NCI-H1694 treated with DMSO at 0.1 percent for 48 hours (cell line): ENCODE measurements around the gene PRKCA.

Source experiments
- DNase-seq: peaks from one replicate; lab custom pipeline; 2025; lab: John Stamatoyannopoulos, UW

The PRKCA gene

DNA sequence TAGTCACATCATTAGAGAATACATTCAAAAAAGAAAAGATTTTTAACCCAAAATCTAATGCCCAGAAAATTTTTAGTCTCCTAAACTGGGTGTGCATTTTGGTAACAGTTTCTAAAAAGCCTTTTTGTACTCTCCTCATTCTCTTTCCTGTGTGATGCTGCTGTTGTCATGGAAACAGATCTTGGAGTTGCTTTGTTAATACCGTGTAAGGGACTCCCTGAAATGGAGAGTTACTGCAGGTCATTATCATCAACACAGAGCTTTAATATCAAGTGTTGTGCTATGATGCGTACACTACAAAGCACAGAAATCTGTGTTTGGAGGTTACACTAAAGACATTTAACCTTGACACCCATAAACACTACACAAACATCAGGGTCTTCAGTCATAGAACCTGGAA, 216.3 kb downstream of the PRKCA start:
- no peak for DNase-seq

DNA sequence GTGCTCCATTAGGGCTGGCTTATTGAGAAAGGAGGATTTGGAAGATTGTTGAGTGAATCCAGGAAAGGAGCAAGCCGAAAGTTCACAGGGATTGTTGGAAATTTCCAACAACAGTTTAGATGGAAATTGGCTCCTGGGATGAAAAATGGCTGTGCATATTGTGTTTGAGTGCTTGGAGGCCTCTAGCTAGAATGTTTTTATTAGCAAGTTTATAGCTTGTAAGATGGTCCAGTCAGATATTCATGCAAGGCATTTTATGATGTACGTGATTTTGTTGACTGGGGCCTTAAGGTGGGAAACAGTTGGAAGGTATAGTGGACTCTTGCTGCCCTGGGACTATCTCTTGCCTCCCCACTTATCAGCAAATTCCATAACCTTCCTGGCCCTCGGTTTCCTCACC, 216.7 kb downstream of the PRKCA start:
- DNase-seq, result no peak

DNA sequence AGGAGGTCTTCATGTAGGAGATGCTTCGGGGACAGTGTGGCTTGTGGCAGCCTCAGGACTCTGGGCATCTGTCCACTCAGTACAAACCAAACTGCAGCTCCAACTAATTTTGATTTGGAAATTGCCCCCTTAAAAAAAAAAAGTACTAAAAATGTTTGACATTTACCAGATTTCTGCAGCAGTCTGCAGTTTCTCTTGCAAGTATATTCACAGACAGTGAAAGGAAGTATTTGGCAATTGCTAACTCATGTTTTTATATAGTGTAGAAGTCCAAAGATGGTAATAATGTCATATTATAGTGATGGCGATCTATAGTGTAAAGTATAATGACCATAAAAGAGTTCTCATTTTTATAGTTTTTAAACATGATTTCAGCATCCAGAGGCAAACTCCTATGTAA, 218.6 kb downstream of the PRKCA start:
- no peak for DNase-seq

DNA sequence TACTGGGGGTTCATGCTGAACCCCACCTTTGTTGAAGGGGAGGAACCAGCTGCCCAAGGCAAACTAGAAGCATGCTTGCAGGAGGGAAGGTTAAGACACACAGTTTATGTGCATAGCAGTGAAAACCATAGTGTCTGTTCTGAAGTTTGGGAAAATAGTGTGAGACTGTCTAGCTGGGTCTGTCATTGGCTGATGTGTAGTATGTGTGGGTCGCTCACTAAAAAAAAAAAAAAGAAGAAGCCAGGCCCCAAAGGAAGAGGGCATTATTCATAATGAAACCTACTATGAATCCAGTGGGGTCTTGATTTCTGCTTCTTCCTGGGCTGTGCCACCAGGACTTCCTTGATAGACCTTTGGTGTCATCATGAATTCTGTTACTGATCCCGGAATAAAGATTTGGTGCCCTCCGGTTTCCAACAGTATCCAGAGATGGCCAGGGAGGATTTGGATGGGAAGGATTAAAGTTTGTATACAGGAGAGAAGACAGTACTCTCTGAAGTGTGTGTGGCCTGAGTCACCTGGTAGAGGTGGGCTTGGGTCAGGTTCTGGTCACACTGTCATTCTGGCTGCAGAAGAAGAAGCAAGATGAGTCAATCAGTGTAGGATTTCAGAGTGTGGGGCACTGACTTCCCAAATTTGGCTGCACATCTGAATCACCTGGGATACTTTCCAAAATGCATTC, 220.3 kb downstream of the PRKCA start:
- DNase-seq, result no peak

DNA sequence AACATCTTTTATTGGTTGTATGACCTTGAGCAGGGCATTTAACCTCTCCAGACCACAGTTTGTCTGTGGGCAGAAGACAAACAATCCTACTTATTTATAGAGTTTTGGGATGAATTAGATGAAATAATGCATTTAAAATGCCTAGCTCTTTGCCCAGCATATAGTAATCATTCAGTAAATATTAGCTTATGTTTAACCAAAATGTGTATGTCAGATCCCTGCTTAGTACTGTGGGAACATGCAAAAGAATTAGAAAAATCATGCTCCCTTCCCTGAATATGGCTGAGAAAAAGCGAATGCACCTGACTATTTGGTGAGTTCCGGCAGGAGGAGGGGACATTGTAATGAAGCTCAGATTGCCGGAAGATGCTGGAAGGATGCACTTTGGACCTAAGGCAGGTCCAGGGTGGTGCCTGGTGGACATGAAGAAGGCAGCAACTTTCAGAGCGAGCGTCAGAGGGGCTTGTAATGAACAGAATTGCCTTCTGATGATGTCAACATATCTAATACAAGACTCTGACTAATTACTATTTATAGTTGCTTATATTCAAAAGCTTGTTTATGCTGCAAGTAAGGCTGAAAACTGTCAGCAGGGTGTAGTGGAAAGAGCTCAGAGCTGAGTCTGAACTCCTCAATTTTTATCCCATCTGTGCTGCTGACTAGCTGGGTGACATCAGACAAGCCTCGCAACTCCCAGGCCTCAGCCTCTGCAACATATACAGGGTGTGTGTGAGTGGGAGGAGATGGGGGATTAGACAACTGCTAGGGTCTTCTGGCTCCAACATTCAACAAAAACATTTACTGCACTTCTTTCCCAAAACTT, 221.2 kb downstream of the PRKCA start:
- DNase-seq, result no peak

DNA sequence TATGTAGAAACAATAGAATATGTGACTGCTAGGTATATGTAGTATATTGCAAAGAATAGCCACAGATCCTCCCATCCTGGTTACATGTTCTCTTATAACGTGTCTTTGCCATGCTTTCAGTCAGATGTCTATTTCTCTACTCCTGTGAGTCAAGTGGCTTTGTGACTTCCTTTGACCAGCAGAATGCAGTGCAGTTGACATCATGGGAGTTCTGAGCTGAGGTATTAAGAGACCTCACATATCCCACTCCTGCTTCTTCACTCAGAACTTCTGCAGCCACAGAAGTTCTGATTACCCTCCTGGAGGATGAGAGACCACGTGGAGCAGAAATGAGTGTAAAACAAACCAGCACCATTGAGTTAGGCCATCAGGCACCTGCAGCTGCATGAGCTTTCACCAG, 222.5 kb downstream of the PRKCA start:
- DNase-seq, result no peak

DNA sequence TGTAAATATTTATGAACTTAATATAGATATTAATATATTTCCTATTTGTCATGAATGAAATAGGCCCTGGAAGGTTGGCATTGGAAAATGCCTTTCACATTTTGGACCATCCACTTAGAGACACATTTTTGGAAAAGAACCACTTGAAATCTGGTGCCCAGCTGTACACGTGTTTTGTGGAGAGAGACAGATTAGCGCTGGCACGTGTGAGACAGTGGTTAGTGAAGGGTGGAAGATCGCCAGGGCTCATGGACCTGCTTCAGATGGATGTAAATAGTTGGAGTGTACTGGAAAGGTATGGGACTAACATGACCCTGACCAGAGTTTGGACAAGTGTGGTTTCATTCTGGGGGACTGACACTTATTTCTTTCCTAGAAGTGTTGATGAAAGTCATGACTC, 222.9 kb downstream of the PRKCA start:
- no peak for DNase-seq

DNA sequence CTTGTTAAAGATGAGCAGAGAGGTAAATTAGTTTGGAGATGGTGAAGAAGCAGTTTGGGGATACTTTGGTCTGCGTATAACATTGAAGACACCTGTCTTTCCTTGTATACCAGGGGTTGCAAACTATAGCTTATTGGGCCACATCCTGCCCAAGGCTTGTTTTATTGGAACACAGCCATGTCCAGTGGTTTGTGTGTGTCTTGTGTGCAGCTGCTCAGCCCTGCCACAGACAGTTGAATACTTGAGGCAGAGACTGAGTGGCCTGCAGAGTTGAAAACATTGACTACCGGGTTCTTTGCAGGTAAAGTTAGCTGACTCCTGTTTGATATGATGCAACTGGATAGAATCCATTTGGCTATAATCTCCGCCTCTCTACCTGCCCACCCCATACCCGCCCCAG, 224.4 kb downstream of the PRKCA start:
- DNase-seq, result no peak

DNA sequence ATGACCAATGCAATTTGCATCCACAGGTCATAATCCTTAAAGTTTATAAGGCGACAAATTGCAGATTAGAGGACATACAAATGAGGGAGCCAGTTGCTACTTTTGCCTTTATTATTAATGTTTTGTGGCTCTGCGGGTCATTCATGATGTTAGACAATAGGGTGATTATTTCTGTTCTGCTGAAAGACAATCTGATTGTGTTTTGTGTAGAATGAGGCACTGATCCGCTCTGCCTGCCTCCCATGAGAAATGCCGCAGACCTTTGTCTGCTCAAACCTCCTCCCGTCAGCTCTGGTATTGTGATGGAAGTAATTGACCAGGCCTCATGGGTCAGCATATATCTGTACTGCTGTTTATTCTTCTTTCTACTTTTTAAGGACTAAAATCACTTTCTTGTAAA, 224.9 kb downstream of the PRKCA start:
- DNase-seq, result no peak

DNA sequence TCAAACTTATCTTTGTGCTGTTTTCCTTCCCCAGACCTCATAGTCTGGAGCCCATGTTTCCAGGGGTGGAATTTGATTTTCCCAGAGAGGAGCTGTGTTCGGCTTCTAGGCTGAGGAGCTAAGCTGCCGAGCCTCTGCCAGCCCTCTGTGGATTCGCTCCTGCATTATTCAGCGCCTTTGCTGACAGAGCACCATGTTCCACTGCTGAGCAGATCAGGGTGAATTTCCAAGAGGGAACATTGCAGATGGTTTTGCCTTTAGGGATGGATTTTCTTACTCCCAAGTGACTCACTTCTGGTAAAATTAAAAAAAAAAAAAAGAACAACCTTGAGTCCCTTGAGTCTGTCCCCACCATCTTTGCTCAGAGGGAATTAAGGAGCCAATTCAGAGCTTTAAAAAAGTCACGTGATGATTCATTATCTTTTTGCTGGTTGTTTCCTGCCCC, 229.5 kb downstream of the PRKCA start:
- no peak for DNase-seq

DNA sequence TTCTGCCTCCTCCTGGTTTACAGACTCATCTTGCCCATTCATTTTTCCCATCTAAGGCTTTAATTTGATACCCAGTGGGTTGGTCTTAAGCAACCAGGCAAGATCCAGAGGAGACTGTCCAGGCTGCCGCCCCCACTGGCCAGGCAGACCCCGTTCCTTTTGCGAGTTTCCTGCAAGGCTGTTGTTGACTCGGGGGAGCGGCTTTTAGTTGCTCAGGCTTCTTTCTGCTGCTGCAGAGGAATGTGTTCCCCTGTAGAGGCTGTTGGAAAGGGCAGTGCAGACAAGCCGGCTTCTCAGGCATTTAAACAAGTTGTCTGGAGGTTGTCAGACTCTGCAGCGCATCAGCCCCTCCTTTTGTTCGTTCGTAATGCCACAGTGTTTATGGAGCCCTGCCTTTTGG, 231.2 kb downstream of the PRKCA start:
- DNase-seq, result no peak

DNA sequence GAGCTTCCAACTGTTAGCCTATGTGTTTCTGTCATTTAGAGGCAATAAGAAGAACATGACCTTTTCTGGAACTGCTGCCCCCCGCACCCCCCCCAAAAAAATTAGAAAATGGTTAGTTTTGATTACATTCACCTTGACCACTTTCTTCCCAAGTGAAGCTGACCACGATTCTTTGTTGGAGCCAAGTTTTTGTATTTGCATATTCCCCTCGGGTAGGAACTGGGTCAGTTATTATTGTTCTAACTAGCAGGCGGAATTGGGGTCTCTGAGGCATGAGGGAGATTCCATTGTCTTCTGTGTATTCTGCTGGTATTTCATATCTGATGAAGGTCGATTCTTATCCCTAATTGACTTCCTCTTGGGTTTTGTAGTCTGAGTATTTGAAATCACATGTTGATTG, 231.6 kb downstream of the PRKCA start:
- no peak for DNase-seq

DNA sequence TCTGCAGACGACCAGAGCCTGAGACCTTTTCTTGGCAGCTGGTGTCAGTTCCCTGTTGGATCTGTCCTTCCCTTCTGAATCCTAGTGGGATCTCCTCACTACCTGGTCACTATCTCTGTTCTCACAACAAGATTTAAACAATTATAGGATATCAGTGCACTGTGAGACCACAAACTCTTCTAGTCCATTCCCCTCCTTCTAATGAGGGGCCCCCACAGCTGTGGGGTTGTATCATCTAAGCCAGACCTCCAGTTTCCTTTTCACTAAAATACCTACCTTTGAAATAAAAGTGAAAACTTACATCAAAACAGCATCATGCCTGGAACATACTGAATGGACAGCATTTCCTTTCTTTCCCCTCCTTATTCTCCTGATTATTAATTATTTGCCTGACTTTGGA, 233.2 kb downstream of the PRKCA start:
- DNase-seq, result no peak

DNA sequence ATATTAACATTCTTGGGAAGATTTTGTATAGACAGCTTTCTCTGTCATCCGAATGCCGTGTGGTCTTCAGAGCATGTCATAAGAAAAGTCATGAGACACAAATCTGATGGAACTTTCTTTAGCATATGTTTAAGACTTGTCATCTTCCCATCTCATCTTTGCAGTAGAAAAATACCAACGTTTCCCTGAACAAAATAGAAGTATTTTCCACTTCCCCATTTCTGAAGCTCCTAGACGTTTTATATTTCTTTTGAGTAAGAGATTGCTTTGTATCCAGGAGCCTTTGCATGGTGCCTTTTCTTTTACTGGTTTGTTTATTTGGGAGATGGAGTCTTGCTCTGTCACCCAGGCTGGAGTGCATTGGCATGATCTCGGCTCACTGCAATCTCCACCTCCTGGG, 235.1 kb downstream of the PRKCA start:
- no peak for DNase-seq

DNA sequence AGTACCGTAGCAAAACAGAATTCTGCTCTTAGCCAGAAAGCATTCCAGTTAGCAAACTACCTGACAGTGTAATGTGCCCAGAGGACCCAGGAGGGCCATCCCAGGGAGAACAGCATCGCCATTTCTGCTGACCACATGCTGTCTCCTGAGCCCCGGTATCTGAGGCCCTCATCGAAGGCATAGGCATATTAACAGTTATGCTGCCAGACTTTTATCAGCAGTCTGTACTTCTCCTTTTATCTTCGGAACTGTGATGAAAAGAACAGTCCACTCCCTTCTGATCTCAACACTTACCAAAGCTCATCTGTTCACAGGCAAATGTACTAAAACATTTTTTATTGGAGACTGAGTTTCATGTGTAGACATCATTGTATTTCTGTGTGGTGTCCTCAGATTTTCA, 236.4 kb downstream of the PRKCA start:
- no peak for DNase-seq

DNA sequence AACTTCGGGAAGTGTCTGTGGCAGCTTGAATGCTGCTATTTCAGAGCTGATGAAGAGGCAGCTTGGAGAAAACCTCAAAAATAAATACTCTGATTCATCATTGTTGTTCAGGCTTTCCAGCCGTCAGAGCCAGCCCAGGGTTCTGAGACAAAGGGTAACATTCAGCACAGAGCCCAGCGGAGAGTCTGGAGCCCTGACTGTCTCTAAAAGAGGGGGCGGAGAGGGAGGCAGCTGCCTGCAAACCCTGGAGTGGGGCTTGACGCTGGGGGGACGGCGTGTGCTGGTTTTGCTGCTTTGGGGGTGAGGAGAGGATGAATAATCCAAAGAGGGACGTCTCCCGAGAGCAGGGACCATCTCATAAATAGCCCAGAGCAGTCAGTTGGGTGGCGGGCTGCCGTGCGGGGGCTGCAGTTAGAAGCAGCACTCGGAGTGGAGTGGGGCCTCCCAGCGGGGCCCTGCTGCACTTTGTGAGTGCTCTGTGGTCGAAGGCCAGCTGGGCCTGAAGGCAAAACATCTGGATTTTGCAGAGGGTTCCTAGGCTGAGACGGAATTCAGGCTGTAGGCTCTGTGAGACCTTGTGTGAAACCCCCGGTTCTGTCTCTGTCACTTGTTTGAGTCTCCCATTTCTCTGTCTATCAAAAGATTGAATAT, 237.8 kb downstream of the PRKCA start:
- DNase-seq, result no peak

DNA sequence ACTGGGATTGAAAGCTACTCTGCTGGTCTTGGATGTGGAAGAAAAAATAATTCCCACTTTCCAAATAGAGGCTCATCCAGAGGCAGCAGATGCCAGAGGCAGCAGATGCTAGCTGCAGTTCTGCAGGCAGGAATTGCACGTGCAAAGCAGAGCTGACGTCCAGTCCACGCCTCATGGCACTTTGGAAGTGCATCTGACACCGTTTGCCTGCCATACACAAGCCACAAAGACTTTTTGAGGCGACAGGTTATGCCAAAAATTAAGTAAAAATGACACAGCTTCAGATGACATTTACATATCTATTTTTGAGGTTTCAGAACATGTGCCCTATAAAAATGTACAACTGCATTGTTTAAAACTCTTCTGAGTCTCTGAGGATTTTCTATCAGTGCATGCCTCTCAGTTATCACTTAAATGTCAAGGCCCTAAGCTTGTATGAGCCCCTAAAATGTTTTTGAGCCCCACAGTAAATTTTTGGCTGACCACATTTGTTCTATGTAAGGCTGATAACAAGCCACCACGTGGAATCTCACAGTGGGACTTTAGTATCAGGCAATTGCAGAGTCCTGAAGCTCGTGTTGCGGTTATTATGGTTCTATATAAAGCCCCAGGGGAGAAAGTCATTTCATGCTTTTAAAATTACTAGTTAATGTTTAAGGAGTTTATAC, 239.2 kb downstream of the PRKCA start:
- no peak for DNase-seq

DNA sequence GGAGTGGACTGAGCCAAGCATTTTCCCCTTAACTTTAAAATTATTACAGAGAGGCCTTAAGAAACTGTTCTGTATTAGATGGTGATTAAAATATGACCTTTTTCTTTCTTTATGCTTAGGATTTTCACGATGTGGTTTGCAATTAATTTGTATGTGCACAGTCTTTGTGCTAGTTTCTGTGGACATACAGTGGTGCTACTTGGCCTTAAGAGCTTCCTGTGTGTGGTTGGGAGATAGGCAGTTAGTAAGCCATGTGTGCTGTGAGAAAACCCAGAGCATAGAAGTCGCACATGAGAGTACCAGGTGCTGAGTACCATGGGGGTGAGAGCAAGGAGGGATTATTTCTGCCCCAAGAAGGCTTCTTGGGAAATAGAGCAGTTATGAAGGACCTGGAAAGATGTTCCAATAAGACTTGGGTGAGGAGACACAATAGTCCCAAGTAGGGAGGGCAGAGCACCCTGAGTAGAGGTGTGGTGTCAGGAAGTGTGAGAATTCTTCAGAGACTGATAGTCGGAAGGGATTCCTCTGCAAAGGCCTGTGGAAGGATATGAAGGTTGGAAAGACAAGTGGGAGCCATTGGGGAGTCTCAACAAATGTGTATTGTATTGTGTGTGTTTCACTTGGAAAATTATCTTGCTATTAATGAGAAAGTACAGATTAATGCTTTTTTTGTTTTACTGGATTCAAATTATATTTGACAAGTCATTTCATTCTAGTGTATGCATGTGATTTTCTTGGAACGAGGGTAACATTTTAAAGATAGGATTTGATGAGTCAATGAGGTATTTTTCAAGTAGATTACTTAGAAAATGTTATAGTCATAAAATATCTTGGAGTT, 239.9 kb downstream of the PRKCA start:
- DNase-seq, result no peak

DNA sequence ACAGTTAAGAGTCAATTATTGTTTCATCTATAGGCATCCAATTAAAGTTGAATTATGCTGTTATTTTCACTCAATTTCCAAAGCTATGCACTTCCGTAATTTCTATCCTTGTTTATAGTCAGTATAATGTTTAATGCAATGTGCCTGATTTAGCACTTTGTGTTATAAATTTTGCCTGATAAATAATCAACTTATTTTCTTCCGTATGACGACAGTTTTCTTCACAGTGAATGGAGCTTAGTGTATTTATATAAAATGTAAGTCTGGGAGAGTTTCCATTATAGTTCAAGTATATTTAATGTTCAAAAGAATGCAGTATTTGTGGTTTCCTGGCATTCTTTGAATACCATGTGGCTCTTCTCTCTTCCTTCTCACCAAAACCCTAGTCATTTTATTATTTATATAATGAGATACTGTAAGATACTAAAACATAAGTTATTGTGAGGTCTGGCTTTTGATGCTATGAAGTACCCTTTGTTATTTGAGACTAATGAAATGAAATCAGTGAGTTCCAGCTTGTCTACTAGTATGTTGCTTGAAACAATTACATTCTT, 240.6 kb downstream of the PRKCA start:
- DNase-seq, result no peak

DNA sequence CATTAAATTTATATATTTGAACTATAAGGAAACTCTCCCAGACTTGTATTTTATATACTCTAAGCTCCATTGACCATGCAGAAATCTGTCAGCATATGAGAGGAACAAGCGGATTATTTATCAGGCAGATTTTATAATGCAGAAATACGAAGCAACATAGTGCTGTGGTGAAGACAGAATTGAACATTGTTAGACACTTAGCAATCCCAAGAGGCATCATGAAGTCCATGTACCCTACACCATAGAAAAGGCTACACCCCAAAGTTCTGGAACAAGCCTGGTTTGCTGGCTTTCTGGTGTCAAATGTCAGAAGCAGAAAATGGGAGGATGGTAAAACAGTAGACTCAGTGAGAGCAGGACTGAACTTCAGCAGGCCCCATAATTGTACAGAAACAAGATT, 241.1 kb downstream of the PRKCA start:
- DNase-seq, result no peak

DNA sequence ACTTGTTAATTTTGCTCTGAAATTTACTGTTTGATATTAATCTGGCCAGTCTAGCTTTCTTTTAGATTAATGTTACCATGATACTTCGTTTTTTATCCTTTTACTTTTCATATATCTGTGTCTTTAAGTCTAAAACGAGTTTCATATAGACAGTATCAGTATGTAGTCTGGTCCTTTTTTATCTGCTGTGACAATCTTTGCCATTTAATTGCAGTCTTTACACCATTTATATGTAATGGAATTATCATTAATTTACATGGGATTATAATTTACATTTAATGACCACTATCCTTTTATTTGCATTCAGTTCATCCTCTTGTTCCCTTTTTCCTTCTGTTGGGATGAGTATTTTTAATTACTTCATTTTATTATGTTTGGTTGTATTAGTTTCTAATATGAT, 243.5 kb downstream of the PRKCA start:
- no peak for DNase-seq
